IMR-90 (cell line): ENCODE results near the gene S1PR3. TPM values are rescaled to one million over a fixed set of nuclear protein-coding genes. Genes with fewer than 3 reads are reported as not detected.

Experiments
- ATAC-seq: fragments of 200-7000 bp; cut with Tn5 transposase; 2 replicates; pipeline ENCODE4 v1.9.1; 2020; ENCODE audit warnings: low read depth, mild to moderate bottlenecking, moderate library complexity
- BruUV-seq: library from RNA; stranded (reverse); fragments of 400-500 nt; replicated peaks from 2 replicates; lab custom pipeline; 2021; lab: Mats Ljungman, UMichigan
- CTCF ChIA-PET: fragments of 300-600 bp; formaldehyde crosslinking; extraction: SDS; loops from one replicate; lab custom pipeline; 2021; ENCODE audit warnings: antibody characterized with exemption; lab: Yijun Ruan, JAX
- POLR2A ChIA-PET: fragments of 300-600 bp; sonication (Branson Sonifier 250); formaldehyde crosslinking; loops from one replicate; lab custom pipeline; 2022; ENCODE audit warnings: antibody characterized with exemption; ENCODE audit not compliant: unreplicated experiment; lab: Charles Lee
- DNase-seq: peaks from one replicate; pipeline ENCODE4 v3.0.0; 2013
- H2AFZ ChIP-seq: replicated peaks from 2 replicates; pipeline ENCODE3; 2013; ENCODE audit warnings: low read length, mild to moderate bottlenecking; ENCODE audit not compliant: poor library complexity
- H2AK5ac ChIP-seq: 2 replicates; pipeline ENCODE4 v1.6.1; 2013; ENCODE audit warnings: low read depth, low read length, inconsistent platforms
- H2AK9ac ChIP-seq: replicated peaks from 2 replicates; pipeline ENCODE3; 2013; ENCODE audit warnings: mild to moderate bottlenecking, low read depth, low read length, moderate library complexity; ENCODE audit not compliant: poor library complexity
- H2BK120ac ChIP-seq: 2 replicates; pipeline ENCODE4 v1.6.1; 2013; ENCODE audit warnings: low read depth, low read length, inconsistent platforms
- H2BK15ac ChIP-seq: 3 replicates; pipeline ENCODE4 v1.6.1; 2013; ENCODE audit warnings: low read depth, low read length, inconsistent platforms
- H2BK20ac ChIP-seq: 2 replicates; pipeline ENCODE4 v1.6.1; 2013; ENCODE audit warnings: low read depth, mild to moderate bottlenecking, inconsistent platforms, low read length, moderate library complexity
- H2BK5ac ChIP-seq: 2 replicates; pipeline ENCODE4 v1.6.1; 2013; ENCODE audit warnings: mild to moderate bottlenecking, low read depth, low read length, inconsistent platforms; ENCODE audit not compliant: poor library complexity, severe bottlenecking
- H3K14ac ChIP-seq: replicated peaks from 2 replicates; pipeline ENCODE4 v1.6.1; 2013; ENCODE audit warnings: low read depth, low read length, inconsistent platforms
- H3K18ac ChIP-seq: 2 replicates; pipeline ENCODE4 v1.6.1; 2013; ENCODE audit warnings: low read depth, low read length, control low read depth
- H3K23ac ChIP-seq: 2 replicates; pipeline ENCODE4 v1.6.1; 2013; ENCODE audit warnings: low read depth, low read length, inconsistent platforms
- H3K27ac ChIP-seq: 2 replicates; pipeline ENCODE4 v1.5.1; 2013; ENCODE audit warnings: mild to moderate bottlenecking, control low read depth, low read length; ENCODE audit not compliant: insufficient read depth
- H3K27me3 ChIP-seq: 2 replicates; pipeline ENCODE4 v1.6.1; 2013; ENCODE audit warnings: low read length; ENCODE audit not compliant: control insufficient read depth, insufficient read depth
- H3K36me3 ChIP-seq: 2 replicates; pipeline ENCODE4 v1.6.1; 2013; ENCODE audit warnings: low read length, mixed read lengths; ENCODE audit not compliant: control insufficient read depth, insufficient read depth
- H3K4ac ChIP-seq: 2 replicates; pipeline ENCODE4 v1.6.1; 2013; ENCODE audit warnings: low read depth, low read length, inconsistent platforms
- H3K4me1 ChIP-seq: 2 replicates; pipeline ENCODE4 v1.6.1; 2013; ENCODE audit warnings: low read length, mixed read lengths; ENCODE audit not compliant: control insufficient read depth, insufficient read depth
- H3K4me2 ChIP-seq: 2 replicates; pipeline ENCODE4 v1.6.1; 2013; ENCODE audit warnings: low read depth, mild to moderate bottlenecking, control low read depth, low read length, moderate library complexity
- H3K4me3 ChIP-seq: 2 replicates; pipeline ENCODE4 v1.5.1; 2013; ENCODE audit warnings: low read depth, mild to moderate bottlenecking, control low read depth, low read length, moderate library complexity; ENCODE audit not compliant: insufficient read depth
- H3K56ac ChIP-seq: 2 replicates; pipeline ENCODE4 v1.6.1; 2013; ENCODE audit warnings: low read length, inconsistent platforms; ENCODE audit not compliant: insufficient read depth; ENCODE audit errors: extremely low read depth
- H3K79me1 ChIP-seq, 2 experiments: 2 replicates each; pipeline ENCODE4 v1.6.1; 2013; ENCODE audit warnings: low read length in 2 of 2, inconsistent platforms in 1 of 2, low read depth in 1 of 2
- H3K9ac ChIP-seq: 2 replicates; pipeline ENCODE4 v1.6.1; 2013; ENCODE audit warnings: low read depth, low read length, control low read depth
- H3K9me1 ChIP-seq: 2 replicates; pipeline ENCODE4 v1.6.1; 2013; ENCODE audit warnings: low read length, inconsistent platforms; ENCODE audit not compliant: insufficient read depth
- H3K9me3 ChIP-seq: 2 replicates; pipeline ENCODE4 v1.6.1; 2013; ENCODE audit warnings: low read length; ENCODE audit not compliant: control insufficient read depth, insufficient read depth
- H4K20me1 ChIP-seq: 2 replicates; pipeline ENCODE4 v1.6.1; 2013; ENCODE audit warnings: low read length, inconsistent platforms; ENCODE audit not compliant: insufficient read depth
- H4K5ac ChIP-seq: 2 replicates; pipeline ENCODE4 v1.6.1; 2013; ENCODE audit warnings: mild to moderate bottlenecking, low read depth, low read length, control low read depth
- H4K8ac ChIP-seq, 2 experiments: 2 replicates each; pipeline ENCODE4 v1.6.1; 2013; ENCODE audit warnings: low read depth in 2 of 2, low read length in 2 of 2, control low read depth in 1 of 2, inconsistent platforms in 1 of 2
- H4K91ac ChIP-seq: 2 replicates; pipeline ENCODE4 v1.6.1; 2013; ENCODE audit warnings: low read depth, low read length, inconsistent platforms; ENCODE audit not compliant: insufficient read depth
- CEBPB ChIP-seq: IDR thresholded peaks from 2 replicates; pipeline ENCODE4 v1.6.1; 2012; ENCODE audit warnings: low read depth, low read length, improper control_type of control experiment
- FOS ChIP-seq: fragments of 150-350 bp; IDR thresholded peaks from 2 replicates; pipeline ENCODE4 v1.6.1; 2016; ENCODE audit warnings: low read depth, low read length
- MAFK ChIP-seq: IDR thresholded peaks from 2 replicates; pipeline ENCODE4 v1.6.1; 2012; ENCODE audit warnings: low read depth, low read length, improper control_type of control experiment
- MAZ ChIP-seq: IDR thresholded peaks from 2 replicates; pipeline ENCODE4 v1.6.1; 2012; ENCODE audit warnings: low read depth, mild to moderate bottlenecking, low read length, improper control_type of control experiment, moderate library complexity, borderline replicate concordance
- MXI1 ChIP-seq: IDR thresholded peaks from 2 replicates; pipeline ENCODE4 v1.6.1; 2012; ENCODE audit warnings: low read depth, mild to moderate bottlenecking, low read length, moderate library complexity, borderline replicate concordance
- RAD21 ChIP-seq: IDR thresholded peaks from 2 replicates; pipeline ENCODE4 v1.6.1; 2012; ENCODE audit warnings: low read length, improper control_type of control experiment
- RCOR1 ChIP-seq: IDR thresholded peaks from 2 replicates; pipeline ENCODE4 v1.6.1; 2012; ENCODE audit warnings: mild to moderate bottlenecking, low read length, improper control_type of control experiment; ENCODE audit not compliant: insufficient replicate concordance
- RFX5 ChIP-seq: IDR thresholded peaks from 2 replicates; pipeline ENCODE4 v1.8.0; 2012; ENCODE audit warnings: low read depth, mild to moderate bottlenecking, low read length, moderate library complexity
- SMC3 ChIP-seq: fragments of 150-350 bp; IDR thresholded peaks from 2 replicates; pipeline ENCODE4 v1.6.1; 2016; ENCODE audit warnings: low read depth, mild to moderate bottlenecking, antibody characterized with exemption, low read length, moderate library complexity
- WGBS, 2 experiments: methylation state at CpG; one replicate each; pipeline versions ENCODE4 v1.1.5 to v1.1.7; 2013; ENCODE audit warnings: missing lambda C conversion rate in 2 of 2; ENCODE audit not compliant: insufficient read length in 1 of 2; ENCODE audit errors: extremely low coverage in 2 of 2; 5-methylcytosine and 5-hydroxymethylcytosine counted together
- dilution Hi-C: fragments of 300-500 bp; cut with HindIII; formaldehyde crosslinking; loops from one replicate; pipeline ENCODE4 v1.14.3; 2018; ENCODE audit warnings: low sequenced_read_pairs; ENCODE audit not compliant: unreplicated experiment
- in situ Hi-C: fragments of 300-500 bp; cut with MboI; formaldehyde crosslinking; loops from 3 replicates; pipeline ENCODE4 v1.14.3; 2019; ENCODE audit warnings: low sequenced_read_pairs, inconsistent platforms, mixed read lengths
- intact Hi-C: fragments of 100-400 bp; cut with micrococcal nuclease; formaldehyde crosslinking; loops from 2 replicates; pipeline ENCODE4 v1.10.0; 2022
- polyA plus RNA-seq, 3 experiments: library from polyadenylated mRNA; depleted of rRNA; stranded (reverse); fragments of >200 nt; gene quantifications; 2 replicates each; pipeline ENCODE4 v1.2.3, GENCODE V29; 2012; ENCODE audit warnings: low replicate concordance in 1 of 3
- total RNA-seq: library from RNA; depleted of rRNA; stranded (reverse); fragments of >200 nt; gene quantifications from 2 replicates; pipeline ENCODE4 v1.2.3, GENCODE V29; 2012
- TF ChIP-seq, protein P1 (sequence below): fragments of 150-350 bp; IDR thresholded peaks from 2 replicates; pipeline ENCODE4 v1.6.1; 2016; ENCODE audit warnings: low read depth, mild to moderate bottlenecking, low read length, moderate library complexity, borderline replicate concordance
- TF ChIP-seq, protein P2 (sequence below): conservative IDR thresholded peaks from 2 replicates; pipeline ENCODE4 v1.5.1; 2012; ENCODE audit warnings: mild to moderate bottlenecking, low read depth, low read length, improper control_type of control experiment

S1PR3 gene
- total and polyA plus RNA-seq, 2 of the 4 experiments (the other 2 are of a cell fraction) = 28.4 to 28.7 TPM

- TF ChIP-seq SMC3 = peak; percentile 91
Observed at GRCh38 chr9:89000973-89001916, 10.0 kb downstream of the S1PR3 start (continued).

- Histone ChIP-seq H2AK5ac (peak overlapping the region; percentile 86; the same call in 1 of the 2 replicates), H3K56ac (no peak overlapping the region), H2BK20ac (no peak overlapping the region), H4K5ac (no peak overlapping the region), H3K18ac (no peak overlapping the region), H4K8ac (no peak overlapping the region), H3K23ac (no peak overlapping the region), H2BK5ac (no peak overlapping the region), H3K9ac (no peak overlapping the region), H3K4me1 (peaks cover 16% of the 10 kb centered on the region), H3K36me3 (peaks cover 36% of the 10 kb centered on the region), H3K9me1 (peaks cover 16% of the 10 kb centered on the region; the same call in 1 of the 2 replicates), H2AFZ (no peak overlapping the region), H2BK15ac (no peak overlapping the region), H3K79me1 (peaks cover 11 to 33% of the 10 kb centered on the region in 2 experiments; a peak in 2 of 4 replicates), H4K20me1 (peaks cover 6% of the 10 kb centered on the region; the same call in 1 of the 2 replicates), H2BK120ac (no peak overlapping the region), H3K27me3 (no peaks in the 10 kb centered on the region), H3K14ac (no peak overlapping the region), H2AK9ac (no peak overlapping the region), H3K4ac (no peak overlapping the region), H3K27ac (no peak overlapping the region), H3K4me2 (no peak overlapping the region), H3K9me3 (no peaks in the 10 kb centered on the region), H3K4me3 (no peak overlapping the region), H4K91ac (no peak overlapping the region)
- ATAC-seq (no peak), DNase-seq (no peak)
- dilution Hi-C loops = no loop called here
- in situ Hi-C loops = loop anchor here (5.0 to 25.0 kb wide), 4 partner anchors 410 to 1315 kb away; partner anchors contain the start of gene CDK20
- ChIA-PET CTCF (no interaction called here), POLR2A (no interaction called here)
- 98% methylated on average over 11 of the region's 27 CpGs; no CpG with 5 or more reads in 1 of the 2 experiments for WGBS, 2 experiments
- BruUV-seq = no TSS peak
- intact Hi-C loops = loop anchor here (1.0 to 2.0 kb wide), 4 partner anchors 256 to 613 kb away; partner anchors contain the start of gene SPIN1
- TF ChIP-seq RAD21 (no peak), RFX5 (no peak), CEBPB (no peak), SMC3 (no peak), MAFK (no peak), FOS (no peak), RCOR1 (no peak), MXI1 (no peak), MAZ (no peak)
- TF ChIP-seq, protein P1, sequence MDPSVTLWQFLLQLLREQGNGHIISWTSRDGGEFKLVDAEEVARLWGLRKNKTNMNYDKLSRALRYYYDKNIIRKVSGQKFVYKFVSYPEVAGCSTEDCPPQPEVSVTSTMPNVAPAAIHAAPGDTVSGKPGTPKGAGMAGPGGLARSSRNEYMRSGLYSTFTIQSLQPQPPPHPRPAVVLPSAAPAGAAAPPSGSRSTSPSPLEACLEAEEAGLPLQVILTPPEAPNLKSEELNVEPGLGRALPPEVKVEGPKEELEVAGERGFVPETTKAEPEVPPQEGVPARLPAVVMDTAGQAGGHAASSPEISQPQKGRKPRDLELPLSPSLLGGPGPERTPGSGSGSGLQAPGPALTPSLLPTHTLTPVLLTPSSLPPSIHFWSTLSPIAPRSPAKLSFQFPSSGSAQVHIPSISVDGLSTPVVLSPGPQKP = no peak
- TF ChIP-seq, protein P2, sequence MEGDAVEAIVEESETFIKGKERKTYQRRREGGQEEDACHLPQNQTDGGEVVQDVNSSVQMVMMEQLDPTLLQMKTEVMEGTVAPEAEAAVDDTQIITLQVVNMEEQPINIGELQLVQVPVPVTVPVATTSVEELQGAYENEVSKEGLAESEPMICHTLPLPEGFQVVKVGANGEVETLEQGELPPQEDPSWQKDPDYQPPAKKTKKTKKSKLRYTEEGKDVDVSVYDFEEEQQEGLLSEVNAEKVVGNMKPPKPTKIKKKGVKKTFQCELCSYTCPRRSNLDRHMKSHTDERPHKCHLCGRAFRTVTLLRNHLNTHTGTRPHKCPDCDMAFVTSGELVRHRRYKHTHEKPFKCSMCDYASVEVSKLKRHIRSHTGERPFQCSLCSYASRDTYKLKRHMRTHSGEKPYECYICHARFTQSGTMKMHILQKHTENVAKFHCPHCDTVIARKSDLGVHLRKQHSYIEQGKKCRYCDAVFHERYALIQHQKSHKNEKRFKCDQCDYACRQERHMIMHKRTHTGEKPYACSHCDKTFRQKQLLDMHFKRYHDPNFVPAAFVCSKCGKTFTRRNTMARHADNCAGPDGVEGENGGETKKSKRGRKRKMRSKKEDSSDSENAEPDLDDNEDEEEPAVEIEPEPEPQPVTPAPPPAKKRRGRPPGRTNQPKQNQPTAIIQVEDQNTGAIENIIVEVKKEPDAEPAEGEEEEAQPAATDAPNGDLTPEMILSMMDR = no peak
Observed at GRCh38 chr9:89001917-89002540, 10.8 kb downstream of the S1PR3 start.
